Measurements from ENCODE around the gene DCK.
"Not testable (repeated sequence)": the region's sequence is repeated elsewhere in the genome, so short reads cannot be mapped to it uniquely, and the experiment has no call there.

- TF ChIP-seq CTCF, POLR2A (IDR thresholded peaks at IDR 0.05): not testable (repeated sequence)
Observed at GRCh38 chr4:71032106-71032505, 38.7 kb downstream of the DCK start.

All from lower leg skin (tissue), 3 donors.